Measurements from ENCODE around the gene PSD4.
A peak's percentile ranks its signal among the peaks of the same experiment; 100 is the strongest.

PSD4 gene

DNA sequence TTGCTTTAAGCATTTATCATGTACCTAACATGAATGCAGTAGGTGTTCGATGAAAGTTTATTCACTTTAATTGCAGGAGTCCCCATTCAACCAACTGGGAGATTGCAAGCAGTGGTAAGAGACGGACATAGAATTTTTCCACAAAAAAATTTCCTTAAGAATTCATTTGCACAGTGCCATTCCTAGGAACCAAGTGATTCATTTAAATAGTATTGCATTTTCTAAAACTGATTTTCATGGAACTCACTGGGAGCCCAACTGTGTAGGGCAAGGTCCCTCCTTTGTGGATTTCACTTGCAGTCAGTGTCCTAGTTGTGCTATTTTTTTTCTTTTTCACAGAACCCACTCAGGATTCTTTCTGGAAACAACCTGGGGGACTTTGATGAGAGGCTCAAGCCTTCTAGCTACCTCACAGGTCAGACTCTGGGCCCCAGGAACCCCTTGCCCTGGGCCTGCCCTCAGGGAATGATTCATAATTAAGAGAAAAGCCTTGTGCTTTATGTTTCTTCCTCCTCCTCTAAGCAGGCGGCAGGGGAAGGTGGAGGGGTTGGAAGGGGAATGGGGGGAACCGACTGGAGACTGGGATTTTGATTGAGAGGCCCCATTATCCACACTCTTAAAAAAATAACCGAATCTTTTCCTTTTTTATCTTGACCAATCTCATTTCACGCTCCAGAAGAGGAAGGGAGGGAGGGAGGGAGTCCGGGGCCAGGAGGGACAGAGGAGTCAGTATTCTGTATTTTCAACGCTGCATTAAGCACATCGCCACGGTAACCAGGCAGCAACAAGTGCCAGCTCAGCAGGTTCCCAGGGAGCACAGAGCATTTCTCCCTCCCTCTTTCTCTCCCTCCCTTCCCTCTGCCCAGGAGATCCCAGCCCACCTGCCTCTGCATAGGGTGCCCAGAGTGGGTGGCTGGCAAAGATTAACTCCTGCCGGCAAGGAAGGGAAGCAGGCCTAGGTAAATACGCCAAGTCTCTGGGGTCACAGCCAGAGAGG, 51.8 kb downstream of the PSD4 start:
- no peak for DNase-seq

- no peak for DNase-seq
These were observed 52.7 kb downstream of the PSD4 start for GRCh38 chr2:113226462-113226861.

- no peak for DNase-seq
These were observed 53.5 kb downstream of the PSD4 start for GRCh38 chr2:113227290-113227689.

GRCh38 chr2:113227698-113228097, 53.9 kb downstream of the PSD4 start:
- DNase-seq: no peak

GRCh38 chr2:113228351-113228750, 54.6 kb downstream of the PSD4 start:
- DNase-seq: no peak

DNA sequence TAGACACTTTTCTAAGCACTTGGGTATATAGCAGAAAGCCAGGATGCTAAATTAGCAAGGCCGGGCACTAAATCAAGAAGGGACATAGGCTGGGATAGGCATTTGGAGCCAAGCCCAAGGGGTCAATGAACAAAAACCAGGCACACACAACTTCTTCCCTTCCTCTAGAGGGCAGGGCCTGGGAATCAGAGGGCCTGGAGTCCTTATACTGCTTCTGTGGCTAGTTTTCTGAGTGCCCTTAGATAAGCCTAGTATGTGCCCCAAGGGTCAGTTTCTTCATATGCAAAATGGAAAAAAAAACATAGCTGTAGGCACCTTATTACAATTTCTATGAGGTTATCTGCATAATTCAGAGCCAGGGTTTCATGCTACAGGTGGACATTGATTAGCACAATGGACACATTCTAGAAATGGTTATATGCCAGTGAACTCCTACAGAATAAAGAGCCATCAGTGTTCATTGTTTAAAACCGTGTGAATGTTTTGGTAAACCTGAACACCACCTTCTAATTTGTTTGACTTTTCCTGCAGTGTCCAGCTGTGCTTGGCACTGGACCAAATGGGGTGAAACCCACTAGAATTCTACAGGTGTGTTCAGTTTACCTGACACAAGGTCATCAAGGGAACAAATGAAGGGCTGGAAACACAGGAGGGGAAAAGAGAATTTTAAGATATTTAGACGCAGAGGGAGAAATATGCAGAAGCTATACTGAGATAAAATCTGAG, 55.4 kb downstream of the PSD4 start:
- DNase-seq: no peak

DNA sequence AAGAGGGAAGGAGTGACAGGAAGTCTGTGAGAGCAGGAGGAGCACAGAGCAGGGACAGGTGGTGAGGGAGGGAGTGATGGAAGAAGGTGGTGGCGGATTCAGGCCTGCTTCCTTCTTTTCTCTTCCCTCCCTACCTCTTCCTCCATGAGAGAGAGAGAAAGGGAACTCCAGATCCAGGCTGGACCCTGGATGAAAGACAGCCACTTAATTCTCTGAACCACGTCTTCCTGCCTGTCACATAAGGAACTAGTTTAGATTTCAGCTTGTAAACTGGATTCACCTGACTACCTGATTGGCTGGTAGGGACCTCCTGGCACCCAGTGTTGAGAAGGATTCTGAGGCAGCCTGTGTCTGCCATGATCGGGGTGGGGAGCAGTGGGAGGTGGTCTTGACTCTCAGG, 56.0 kb downstream of the PSD4 start:
- no peak for DNase-seq

- DNase-seq: no peak
These were observed 56.8 kb downstream of the PSD4 start for GRCh38 chr2:113230531-113230930.

- DNase-seq: no peak
These were observed 57.3 kb downstream of the PSD4 start for GRCh38 chr2:113231064-113231463.

GRCh38 chr2:113232123-113232522, 58.4 kb downstream of the PSD4 start:
- no peak for DNase-seq

DNA sequence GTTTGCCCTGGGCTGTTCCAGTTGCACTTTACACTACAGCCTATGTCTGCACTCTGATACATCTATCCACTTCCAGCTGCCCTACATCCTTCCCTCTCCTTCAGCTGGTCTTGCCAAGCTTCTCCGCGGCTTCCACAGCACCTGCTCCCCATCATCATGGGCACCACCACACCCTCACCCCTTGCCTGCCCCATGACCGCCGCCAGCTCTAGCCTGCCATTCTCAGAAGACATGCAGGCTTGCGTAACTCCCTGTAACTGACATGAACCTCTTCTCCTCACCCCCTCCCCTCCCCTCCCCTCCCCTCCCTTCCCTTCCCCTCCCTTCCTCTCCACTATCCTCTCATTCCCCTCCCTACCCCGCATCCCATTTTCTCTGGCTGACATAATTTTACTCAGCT, 59.0 kb downstream of the PSD4 start:
- no peak for DNase-seq

DNA sequence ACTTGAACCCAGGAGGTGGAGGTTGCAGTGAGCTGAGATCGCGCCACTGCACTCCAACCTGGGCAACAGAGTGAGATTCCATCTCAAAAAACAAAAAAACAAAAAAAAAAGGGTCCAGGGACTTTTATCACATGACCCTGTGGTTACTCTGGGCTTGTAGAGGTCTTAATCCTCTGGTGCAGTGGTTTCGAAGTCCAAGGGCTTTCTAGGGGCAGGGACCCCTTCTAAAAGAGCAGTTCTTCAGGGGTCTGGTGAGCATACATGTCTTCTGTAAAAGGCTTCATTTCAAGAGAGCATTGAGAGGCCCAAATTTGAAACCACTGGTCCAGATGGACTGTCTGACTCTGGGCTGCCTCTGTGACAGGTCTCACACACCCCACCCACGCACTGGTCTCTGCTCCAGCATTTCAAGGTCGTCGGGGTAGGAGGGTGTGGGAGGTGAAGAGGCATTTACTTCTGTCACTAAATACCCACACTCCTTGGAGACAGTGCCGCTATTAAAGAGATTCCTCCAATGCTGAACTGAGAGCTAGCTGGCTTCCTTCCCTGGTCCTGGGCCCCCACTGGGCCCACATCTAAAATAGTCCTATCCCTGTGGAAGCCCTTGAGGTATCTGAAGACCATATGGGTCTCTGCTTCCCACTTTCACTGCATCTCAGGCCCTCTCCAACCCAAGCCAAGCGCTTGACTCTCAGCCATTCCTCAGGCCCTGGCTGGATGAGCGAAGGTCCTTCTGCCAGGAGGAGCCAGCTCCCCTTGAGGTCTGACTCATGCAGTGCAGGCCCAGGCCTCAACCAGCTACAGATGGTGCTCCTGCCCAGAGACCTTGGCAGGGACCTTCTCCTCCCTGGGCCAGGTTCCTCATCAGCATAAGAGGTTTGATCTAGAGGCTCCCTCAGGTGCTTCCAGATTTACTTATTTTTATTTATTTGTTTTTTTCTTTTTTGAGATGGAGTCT, 60.1 kb downstream of the PSD4 start:
- DNase-seq: no peak

DNA sequence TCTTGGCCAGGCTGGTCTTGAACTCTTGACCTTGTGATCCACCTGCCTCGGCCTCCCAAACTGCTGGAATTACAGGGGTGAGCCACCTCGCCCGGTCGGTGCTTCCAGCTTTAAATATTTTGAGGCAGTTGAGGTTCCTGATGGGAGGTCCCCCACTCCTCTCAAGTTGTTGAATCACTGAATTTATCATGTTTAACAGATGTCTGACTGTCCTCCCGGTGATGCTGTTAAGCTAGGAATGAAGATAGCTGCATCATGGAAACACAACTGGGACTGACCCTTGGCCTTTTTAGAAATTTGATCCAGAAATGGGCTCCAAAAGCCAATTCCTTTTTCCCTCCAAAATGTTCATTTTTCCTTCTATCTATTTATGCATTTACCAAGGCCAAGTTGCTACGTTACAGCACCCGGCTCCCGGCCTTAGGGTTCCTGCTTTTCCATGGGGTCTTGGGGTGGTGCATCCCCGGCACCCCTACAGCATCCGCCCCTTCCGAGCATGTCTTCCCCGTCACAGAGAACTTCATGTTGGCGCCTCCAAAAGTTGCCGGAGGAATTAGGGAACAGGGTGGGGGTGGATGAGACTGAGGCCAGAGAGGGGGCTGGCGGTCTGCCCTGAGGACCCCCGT, 61.1 kb downstream of the PSD4 start:
- DNase-seq: no peak

DNA sequence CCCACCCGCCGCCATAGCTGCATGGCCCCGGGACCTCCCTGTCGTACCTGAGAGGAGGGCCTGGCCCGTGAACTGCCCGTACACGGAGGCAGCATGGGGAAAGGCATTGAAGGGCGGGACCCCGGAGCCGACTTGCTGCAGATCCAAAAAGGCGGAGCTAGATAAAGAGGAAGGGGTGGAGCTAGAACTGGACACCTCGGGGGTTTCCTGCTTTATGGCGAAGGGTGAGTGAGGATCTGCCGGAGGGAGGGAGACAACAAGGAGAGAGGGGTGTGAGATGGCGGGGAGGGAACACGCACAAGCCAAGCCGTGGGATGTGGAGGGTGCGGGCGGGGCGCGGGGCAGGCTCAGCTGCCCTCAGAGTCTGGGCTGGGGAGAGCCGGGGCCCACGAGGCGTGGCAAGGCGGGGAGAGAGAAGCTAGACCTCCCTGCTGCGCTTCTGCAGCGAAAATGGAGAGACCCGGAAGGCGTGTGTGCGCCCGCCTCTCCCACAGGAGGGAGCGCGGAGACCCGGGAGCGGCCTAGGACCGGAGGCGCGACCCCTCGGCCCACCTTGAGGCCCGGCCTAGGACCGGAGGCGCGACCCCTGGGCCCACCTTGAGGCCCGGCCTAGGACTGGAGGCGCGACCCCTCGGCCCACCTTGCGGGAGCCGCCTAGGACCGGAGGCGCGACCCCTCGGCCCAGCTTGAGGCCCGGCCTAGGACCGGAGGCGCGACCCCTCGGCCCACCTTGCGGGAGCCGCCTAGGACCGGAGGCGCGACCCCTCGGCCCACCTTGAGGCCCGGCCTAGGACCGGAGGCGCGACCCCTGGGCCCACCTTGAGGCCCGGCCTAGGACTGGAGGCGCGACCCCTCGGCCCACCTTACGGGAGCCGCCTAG, 61.8 kb downstream of the PSD4 start:
- DNase-seq: peak; percentile 52

GRCh38 chr2:113236367-113237159, 62.8 kb downstream of the PSD4 start:
- no peak for DNase-seq

- no peak for DNase-seq
These were observed 63.9 kb downstream of the PSD4 start for GRCh38 chr2:113237604-113238160.

DNA sequence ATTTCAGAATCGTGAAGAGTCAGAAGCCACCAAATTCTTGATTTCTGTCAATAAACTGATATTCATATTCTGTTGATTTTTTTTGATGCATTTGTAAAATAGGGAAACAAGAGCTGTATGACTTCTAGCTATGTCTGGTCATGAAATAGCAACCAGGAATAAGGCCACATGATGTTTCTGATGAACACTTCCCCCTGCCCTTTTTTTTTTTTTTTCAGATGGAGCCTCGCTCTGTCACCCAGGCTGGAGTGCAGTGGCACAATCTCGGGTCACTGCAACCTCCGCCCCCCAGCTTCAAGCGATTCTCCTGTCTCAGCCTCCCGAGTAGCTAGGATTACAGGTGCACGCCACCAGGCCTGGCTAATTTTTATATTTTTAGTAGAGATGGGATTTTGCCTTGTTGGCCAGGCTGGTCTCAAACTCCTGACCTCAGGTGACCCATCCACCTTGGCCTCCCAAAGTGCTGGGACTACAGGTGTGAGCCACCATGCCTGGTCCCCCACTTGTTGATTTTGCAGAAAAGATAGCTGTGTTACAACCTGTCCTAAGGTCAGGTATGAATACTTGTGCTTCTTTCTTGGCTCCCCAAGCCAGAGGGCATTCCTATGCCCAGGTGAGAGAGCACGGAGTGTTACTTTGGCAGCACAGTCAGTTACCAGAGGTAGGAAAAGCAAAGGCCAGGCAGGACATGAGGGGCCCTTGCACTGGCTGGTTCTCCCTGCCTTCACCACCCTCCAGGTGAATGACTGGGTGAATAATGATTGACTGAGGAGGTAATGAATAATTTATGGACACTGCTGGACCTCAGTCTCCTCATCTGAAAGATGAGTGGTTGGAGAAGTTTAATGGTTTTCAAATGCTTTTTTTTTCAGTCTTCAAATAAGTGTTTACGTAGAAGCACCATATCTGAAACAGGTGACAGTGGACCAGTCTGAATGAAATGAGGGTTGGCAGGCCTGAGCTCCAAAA, 65.4 kb downstream of the PSD4 start:
- DNase-seq: no peak

GRCh38 chr2:113240150-113240914, 66.6 kb downstream of the PSD4 start:
- no peak for DNase-seq

Data from central memory CD4-positive, alpha-beta T cell (primary cell).